Gastroesophageal sphincter (tissue), 4 donors: ENCODE data around the gene SPOCK2. TPM values are rescaled to one million over a fixed set of nuclear protein-coding genes. Genes with fewer than 3 reads are reported as not detected.

Experiments used
- ATAC-seq: fragments of 150-250 bp; one replicate; pipeline ENCODE4 v1.9.1; 2016; ENCODE audit warnings: mild to moderate bottlenecking, moderate library complexity
- H3K27ac ChIP-seq, 4 donors: fragments of 200-600 bp; sonication (generic) in 3 of 4; 1 replicate in 3 of 4; 2 replicates in 1 of 4; pipeline ENCODE4 v1.5.1; 2016 to 2019
- H3K27me3 ChIP-seq: fragments of 200-600 bp; sonication (generic); one replicate; pipeline ENCODE4 v1.5.1; 2019
- H3K36me3 ChIP-seq, 2 donors: fragments of 200-600 bp; sonication (generic); one replicate each; pipeline ENCODE4 v1.5.1; 2019; ENCODE audit warnings: control low read depth in 1 of 2
- H3K4me1 ChIP-seq, 3 donors: fragments of 200-600 bp; sonication (generic); 1 replicate in 2 of 3; 2 replicates in 1 of 3; pipeline ENCODE4 v1.5.1; 2016 to 2019; ENCODE audit warnings: control low read depth in 2 of 3
- H3K4me3 ChIP-seq, 2 donors: fragments of 200-600 bp; sonication (generic); one replicate each; pipeline ENCODE4 v1.5.1; 2019; ENCODE audit warnings: mild to moderate bottlenecking in 1 of 2, moderate library complexity in 1 of 2
- H3K9me3 ChIP-seq, 3 donors: fragments of 200-600 bp; sonication (generic); one replicate each; pipeline ENCODE4 v1.5.1; 2017 to 2019; ENCODE audit warnings: control low read depth in 2 of 3
- CTCF ChIP-seq, 4 experiments: fragments of 200-600 bp in 2 of 4; fragments of 450-650 bp in 2 of 4; sonication (generic) in 1 of 4; IDR thresholded peaks; one replicate each; pipeline ENCODE4 v1.5.1; 2017 to 2019; ENCODE audit warnings: antibody characterized with exemption in 4 of 4, mild to moderate bottlenecking in 2 of 4, moderate library complexity in 2 of 4
- EP300 ChIP-seq: sonication (generic); formaldehyde crosslinking; IDR thresholded peaks from one replicate; pipeline ENCODE4 v1.6.1; 2017; ENCODE audit warnings: antibody characterized with exemption, mild to moderate bottlenecking
- POLR2A ChIP-seq, 2 donors: fragments of 450-650 bp; IDR thresholded peaks; one replicate each; pipeline ENCODE4 v1.6.1; 2017; ENCODE audit warnings: antibody characterized with exemption in 2 of 2, mild to moderate bottlenecking in 2 of 2, moderate library complexity in 1 of 2
- POLR2AphosphoS5 ChIP-seq: sonication (generic); formaldehyde crosslinking; IDR thresholded peaks from one replicate; pipeline ENCODE4 v1.6.1; 2017; ENCODE audit warnings: antibody characterized with exemption
- WGBS, 2 donors: methylation state at CpG; one replicate each; pipeline ENCODE4 v1.1.5; 2018; ENCODE audit warnings: low coverage in 1 of 2; 5-methylcytosine and 5-hydroxymethylcytosine counted together
- total RNA-seq, 4 donors: library from RNA; depleted of rRNA; stranded (reverse); fragments of >200 nt; gene quantifications; one replicate each; pipeline ENCODE4 v1.1.0, GENCODE V29; 2016

Gene SPOCK2
- total RNA-seq, 4 donors from 2014 or later, result 6.2 to 9.2 (median 7.9) TPM

- Histone ChIP-seq H3K36me3 (no peaks in the 10 kb centered on the region), H3K27ac (no peak overlapping the region), H3K4me3 (no peak overlapping the region), H3K27me3 (peaks cover 3% of the 10 kb centered on the region), H3K9me3 (no peaks in the 10 kb centered on the region), H3K4me1 (no peaks in the 10 kb centered on the region)
- WGBS, 2 donors, result 76 to 87% methylated on average over 3 to 7 of the region's 19 CpGs
- TF ChIP-seq POLR2A (IDR thresholded peaks at IDR 0.05), result no peak
- no peak for TF ChIP-seq CTCF (IDR thresholded peaks at IDR 0.05)
- no peak for TF ChIP-seq POLR2AphosphoS5
- TF ChIP-seq EP300, result no peak
- no peak for ATAC-seq
These were observed 28.2 kb downstream of the SPOCK2 start for GRCh38 chr10:72059843-72060822.

DNA sequence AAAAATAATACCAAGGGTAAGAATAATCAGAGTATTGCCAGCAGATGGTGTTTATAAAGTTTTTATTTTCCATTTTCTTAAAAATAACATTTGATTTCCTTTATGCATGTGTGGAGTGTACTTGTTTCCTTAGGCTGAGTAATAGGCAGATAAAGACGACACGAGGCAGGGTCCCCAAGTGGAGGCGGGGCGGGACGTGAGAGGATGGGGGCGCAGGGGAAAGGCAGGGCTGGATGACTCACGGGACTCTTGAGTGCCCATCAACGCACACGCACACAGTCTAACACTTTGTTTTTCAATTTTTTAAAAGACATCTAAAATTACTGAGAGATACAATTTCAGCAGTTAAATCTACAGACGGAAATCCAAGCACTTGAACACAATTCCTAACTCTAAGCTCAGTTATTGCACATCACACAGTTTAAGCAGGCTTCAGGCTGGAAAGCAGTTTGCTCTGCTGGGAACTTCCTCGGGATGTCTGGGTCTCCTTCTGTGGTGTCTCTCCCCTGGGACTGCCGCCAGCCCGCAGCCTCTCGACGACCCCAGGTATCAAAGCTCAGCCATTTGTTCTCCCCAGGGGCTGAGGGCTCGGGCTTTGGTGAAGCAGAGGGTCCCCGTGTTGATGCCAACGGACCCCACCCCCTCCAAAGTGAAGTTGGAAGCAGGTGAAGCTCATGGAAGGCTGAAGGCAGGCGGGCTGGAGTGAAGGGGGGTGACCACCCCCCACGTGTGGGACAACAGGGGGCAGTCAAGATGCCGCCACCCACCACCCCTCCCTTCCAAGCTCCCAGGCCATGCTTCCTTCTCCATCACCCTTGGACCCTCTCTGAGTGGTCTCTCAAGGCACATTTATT lies 29.1 kb downstream of the SPOCK2 start:
- ATAC-seq, result no peak
- H3K27me3 ChIP-seq, result peaks cover 3% of the 10 kb centered on the region
- H3K27ac ChIP-seq, result no peak overlapping the region
- no peaks in the 10 kb centered on the region for H3K9me3 ChIP-seq
- TF ChIP-seq POLR2A (IDR thresholded peaks at IDR 0.05) (no peak), POLR2AphosphoS5 (no peak), CTCF (IDR thresholded peaks at IDR 0.05) (no peak), EP300 (no peak)
- no peaks in the 10 kb centered on the region for H3K36me3 ChIP-seq
- H3K4me1 ChIP-seq, result no peaks in the 10 kb centered on the region
- 45 to 52% methylated on average over 7 to 11 of the region's 21 CpGs for WGBS, 2 donors
- H3K4me3 ChIP-seq, result no peak overlapping the region

DNA sequence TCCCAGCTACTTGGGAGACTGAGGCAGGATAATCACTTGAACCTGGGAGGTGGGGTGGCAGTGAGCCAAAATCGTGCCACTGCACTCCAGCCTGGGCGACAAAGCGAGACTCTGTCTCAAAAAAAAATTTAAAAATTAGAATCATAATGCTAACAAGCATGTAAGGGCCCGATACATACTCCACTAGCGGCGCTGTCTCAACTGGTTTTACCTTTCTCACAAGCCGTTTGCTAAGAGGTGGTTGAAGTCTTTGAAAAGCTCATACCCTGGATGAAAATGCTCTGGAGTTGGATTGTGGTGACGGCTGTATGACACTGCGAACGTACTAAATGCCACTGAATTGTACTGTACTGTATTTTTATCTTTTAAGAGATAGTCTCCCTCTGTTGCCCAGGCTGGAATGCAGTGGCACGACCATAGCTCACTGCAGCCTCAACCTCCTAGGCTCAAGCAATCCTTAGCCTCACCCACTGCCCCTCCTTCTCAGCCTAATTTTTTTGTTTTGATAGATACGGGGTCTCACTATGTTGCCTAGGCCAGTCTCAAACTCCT lies 29.9 kb downstream of the SPOCK2 start:
- Histone ChIP-seq H3K9me3 (no peaks in the 10 kb centered on the region), H3K27me3 (peaks cover 3% of the 10 kb centered on the region), H3K36me3 (no peaks in the 10 kb centered on the region), H3K27ac (no peak overlapping the region), H3K4me3 (no peak overlapping the region), H3K4me1 (no peaks in the 10 kb centered on the region)
- no peak for ATAC-seq
- 85 to 88% methylated on average over 12 of the region's 12 CpGs for WGBS, 2 donors
- TF ChIP-seq POLR2AphosphoS5 (no peak), EP300 (no peak), POLR2A (IDR thresholded peaks at IDR 0.05) (no peak), CTCF (IDR thresholded peaks at IDR 0.05) (no peak)

GRCh38 chr10:72056932-72057751 lies 31.2 kb downstream of the SPOCK2 start:
- H3K4me3 ChIP-seq, result no peak overlapping the region
- WGBS, 2 donors, result 89 to 92% methylated on average over 2 to 8 of the region's 25 CpGs
- no peak for ATAC-seq

More at GRCh38 chr10:72056932-72057751, 31.2 kb downstream of the SPOCK2 start:
- TF ChIP-seq POLR2A (IDR thresholded peaks at IDR 0.05) (no peak), EP300 (no peak), CTCF (IDR thresholded peaks at IDR 0.05) (no peak), POLR2AphosphoS5 (no peak)
- no peaks in the 10 kb centered on the region for H3K36me3 ChIP-seq
- H3K9me3 ChIP-seq, result no peaks in the 10 kb centered on the region
- H3K27ac ChIP-seq, result no peak overlapping the region
- no peaks in the 10 kb centered on the region for H3K4me1 ChIP-seq
- peaks cover 3% of the 10 kb centered on the region for H3K27me3 ChIP-seq
